ENCODE data around the gene CNEP1R1. TPM values are rescaled to one million over a fixed set of nuclear protein-coding genes. Genes with fewer than 3 reads are reported as not detected.

The CNEP1R1 gene
- polyA plus RNA-seq, 1 donor from 2014 or later: 44.2 TPM

DNA sequence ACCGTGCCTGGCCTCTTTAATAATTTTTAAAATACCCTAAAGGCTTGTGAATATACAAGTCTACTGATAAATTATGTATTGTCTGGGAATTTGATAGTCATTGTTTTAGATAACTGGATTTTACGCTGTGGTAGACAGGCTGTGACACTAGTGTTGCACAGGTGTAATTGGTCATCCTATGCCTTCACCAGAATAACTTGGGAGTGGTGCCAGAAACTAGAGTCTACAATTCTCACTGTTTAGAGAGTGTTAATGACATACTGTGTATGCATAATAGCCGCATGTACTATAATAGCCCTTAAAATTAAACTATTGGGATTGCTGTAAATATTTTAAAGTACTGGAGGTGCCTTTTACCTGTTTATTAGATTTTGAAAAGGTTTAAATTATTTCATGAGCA, 11.4 kb downstream of the CNEP1R1 start:
- Histone ChIP-seq H4K20me1 (ENCODE audit: insufficient read depth) (no peaks in the 10 kb centered on the region), H3K9me3 (ENCODE audit: low read length) (no peaks in the 10 kb centered on the region), H3K4me3 (ENCODE audit: low read length) (no peak overlapping the region), H2AFZ (ENCODE audit: low read depth, low read length) (no peak overlapping the region), H3K79me2 (replicated peaks; ENCODE audit: insufficient read depth, low read length) (no peaks in the 10 kb centered on the region), H3K27me3 (ENCODE audit: insufficient read depth, low read depth, low read length) (no peaks in the 10 kb centered on the region), H3K9me2 (ENCODE audit: insufficient read depth, low read length) (no peaks in the 10 kb centered on the region), H3F3A (ENCODE audit: insufficient read depth, low read length, poor library complexity, severe bottlenecking) (no peaks in the 10 kb centered on the region), H3K9ac (ENCODE audit: low read length) (no peak overlapping the region), H3K4me2 (ENCODE audit: low read length) (no peak overlapping the region), H3K27ac (ENCODE audit: low read length) (no peak overlapping the region), H3K36me3 (ENCODE audit: insufficient read depth, low read length) (no peaks in the 10 kb centered on the region)
- TF ChIP-seq, protein P1, sequence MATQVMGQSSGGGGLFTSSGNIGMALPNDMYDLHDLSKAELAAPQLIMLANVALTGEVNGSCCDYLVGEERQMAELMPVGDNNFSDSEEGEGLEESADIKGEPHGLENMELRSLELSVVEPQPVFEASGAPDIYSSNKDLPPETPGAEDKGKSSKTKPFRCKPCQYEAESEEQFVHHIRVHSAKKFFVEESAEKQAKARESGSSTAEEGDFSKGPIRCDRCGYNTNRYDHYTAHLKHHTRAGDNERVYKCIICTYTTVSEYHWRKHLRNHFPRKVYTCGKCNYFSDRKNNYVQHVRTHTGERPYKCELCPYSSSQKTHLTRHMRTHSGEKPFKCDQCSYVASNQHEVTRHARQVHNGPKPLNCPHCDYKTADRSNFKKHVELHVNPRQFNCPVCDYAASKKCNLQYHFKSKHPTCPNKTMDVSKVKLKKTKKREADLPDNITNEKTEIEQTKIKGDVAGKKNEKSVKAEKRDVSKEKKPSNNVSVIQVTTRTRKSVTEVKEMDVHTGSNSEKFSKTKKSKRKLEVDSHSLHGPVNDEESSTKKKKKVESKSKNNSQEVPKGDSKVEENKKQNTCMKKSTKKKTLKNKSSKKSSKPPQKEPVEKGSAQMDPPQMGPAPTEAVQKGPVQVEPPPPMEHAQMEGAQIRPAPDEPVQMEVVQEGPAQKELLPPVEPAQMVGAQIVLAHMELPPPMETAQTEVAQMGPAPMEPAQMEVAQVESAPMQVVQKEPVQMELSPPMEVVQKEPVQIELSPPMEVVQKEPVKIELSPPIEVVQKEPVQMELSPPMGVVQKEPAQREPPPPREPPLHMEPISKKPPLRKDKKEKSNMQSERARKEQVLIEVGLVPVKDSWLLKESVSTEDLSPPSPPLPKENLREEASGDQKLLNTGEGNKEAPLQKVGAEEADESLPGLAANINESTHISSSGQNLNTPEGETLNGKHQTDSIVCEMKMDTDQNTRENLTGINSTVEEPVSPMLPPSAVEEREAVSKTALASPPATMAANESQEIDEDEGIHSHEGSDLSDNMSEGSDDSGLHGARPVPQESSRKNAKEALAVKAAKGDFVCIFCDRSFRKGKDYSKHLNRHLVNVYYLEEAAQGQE (IDR thresholded peaks at IDR 0.05; ENCODE audit: borderline replicate concordance): no peak
- TF ChIP-seq MXI1 (conservative IDR thresholded peaks at IDR 0.05; ENCODE audit: poor library complexity, severe bottlenecking) (no peak), RAD21 (conservative IDR thresholded peaks at IDR 0.05) (no peak), POLR2AphosphoS5 (IDR thresholded peaks at IDR 0.05) (no peak), EZH2 (IDR thresholded peaks at IDR 0.05; ENCODE audit: borderline replicate concordance, insufficient read depth, low read length, poor library complexity, severe bottlenecking) (no peak), SMC3 (conservative IDR thresholded peaks at IDR 0.05; ENCODE audit: poor library complexity) (no peak), EP300 (conservative IDR thresholded peaks at IDR 0.05; ENCODE audit: poor library complexity, severe bottlenecking) (no peak), TAF1 (IDR thresholded peaks at IDR 0.05; ENCODE audit: low read depth) (no peak)
- TF ChIP-seq, protein P2, sequence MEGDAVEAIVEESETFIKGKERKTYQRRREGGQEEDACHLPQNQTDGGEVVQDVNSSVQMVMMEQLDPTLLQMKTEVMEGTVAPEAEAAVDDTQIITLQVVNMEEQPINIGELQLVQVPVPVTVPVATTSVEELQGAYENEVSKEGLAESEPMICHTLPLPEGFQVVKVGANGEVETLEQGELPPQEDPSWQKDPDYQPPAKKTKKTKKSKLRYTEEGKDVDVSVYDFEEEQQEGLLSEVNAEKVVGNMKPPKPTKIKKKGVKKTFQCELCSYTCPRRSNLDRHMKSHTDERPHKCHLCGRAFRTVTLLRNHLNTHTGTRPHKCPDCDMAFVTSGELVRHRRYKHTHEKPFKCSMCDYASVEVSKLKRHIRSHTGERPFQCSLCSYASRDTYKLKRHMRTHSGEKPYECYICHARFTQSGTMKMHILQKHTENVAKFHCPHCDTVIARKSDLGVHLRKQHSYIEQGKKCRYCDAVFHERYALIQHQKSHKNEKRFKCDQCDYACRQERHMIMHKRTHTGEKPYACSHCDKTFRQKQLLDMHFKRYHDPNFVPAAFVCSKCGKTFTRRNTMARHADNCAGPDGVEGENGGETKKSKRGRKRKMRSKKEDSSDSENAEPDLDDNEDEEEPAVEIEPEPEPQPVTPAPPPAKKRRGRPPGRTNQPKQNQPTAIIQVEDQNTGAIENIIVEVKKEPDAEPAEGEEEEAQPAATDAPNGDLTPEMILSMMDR (IDR thresholded peaks at IDR 0.05; ENCODE audit: poor library complexity, severe bottlenecking): no peak

DNA sequence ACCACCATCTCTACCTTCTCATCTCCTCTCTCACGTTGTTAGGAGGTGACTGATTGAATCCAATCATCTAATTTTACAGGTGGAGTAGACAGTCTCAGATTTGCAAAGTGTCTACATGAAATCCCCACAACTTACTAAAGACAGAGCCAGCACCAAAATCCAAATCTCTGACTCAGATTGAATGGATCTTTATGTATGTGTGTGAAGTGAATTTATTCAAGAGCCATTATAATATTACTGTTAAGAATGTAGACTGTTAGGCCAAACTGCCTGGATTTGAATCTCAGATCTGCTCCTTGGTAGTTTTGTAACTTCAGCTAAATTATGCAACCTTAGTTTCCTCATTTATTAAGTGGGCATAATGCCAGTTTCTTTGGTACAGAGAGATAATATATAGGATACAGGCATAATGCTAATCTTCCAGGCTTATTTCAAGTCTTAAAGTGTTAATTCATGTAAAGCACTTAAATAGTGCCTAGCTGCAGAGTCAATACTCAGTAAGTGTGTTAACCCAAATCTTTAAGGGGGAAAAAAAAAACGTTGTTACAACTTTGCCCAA, 12.7 kb downstream of the CNEP1R1 start:
- TF ChIP-seq EP300 (conservative IDR thresholded peaks at IDR 0.05; ENCODE audit: poor library complexity, severe bottlenecking) (no peak), RAD21 (conservative IDR thresholded peaks at IDR 0.05) (no peak), TAF1 (IDR thresholded peaks at IDR 0.05; ENCODE audit: low read depth) (no peak), MXI1 (conservative IDR thresholded peaks at IDR 0.05; ENCODE audit: poor library complexity, severe bottlenecking) (no peak), POLR2AphosphoS5 (IDR thresholded peaks at IDR 0.05) (no peak), EZH2 (IDR thresholded peaks at IDR 0.05; ENCODE audit: borderline replicate concordance, insufficient read depth, low read length, poor library complexity, severe bottlenecking) (no peak), SMC3 (conservative IDR thresholded peaks at IDR 0.05; ENCODE audit: poor library complexity) (no peak)
- TF ChIP-seq, protein P1 (IDR thresholded peaks at IDR 0.05; ENCODE audit: borderline replicate concordance): no peak
- TF ChIP-seq, protein P2 (IDR thresholded peaks at IDR 0.05; ENCODE audit: poor library complexity, severe bottlenecking): no peak
- H3K4me2 ChIP-seq (ENCODE audit: low read length): no peak overlapping the region
- H3K27ac ChIP-seq (ENCODE audit: low read length): no peak overlapping the region
- no peaks in the 10 kb centered on the region for H4K20me1 ChIP-seq (ENCODE audit: insufficient read depth)
- H3K36me3 ChIP-seq (ENCODE audit: insufficient read depth, low read length): no peaks in the 10 kb centered on the region
- no peak overlapping the region for H3K4me3 ChIP-seq (ENCODE audit: low read length)
- H3K9ac ChIP-seq (ENCODE audit: low read length): no peak overlapping the region
- H3F3A ChIP-seq (ENCODE audit: insufficient read depth, low read length, poor library complexity, severe bottlenecking): no peaks in the 10 kb centered on the region
- H3K27me3 ChIP-seq (ENCODE audit: insufficient read depth, low read depth, low read length): no peaks in the 10 kb centered on the region
- H2AFZ ChIP-seq (ENCODE audit: low read depth, low read length): no peak overlapping the region
- no peaks in the 10 kb centered on the region for H3K79me2 ChIP-seq (replicated peaks; ENCODE audit: insufficient read depth, low read length)
- H3K9me3 ChIP-seq (ENCODE audit: low read length): no peaks in the 10 kb centered on the region
- no peaks in the 10 kb centered on the region for H3K9me2 ChIP-seq (ENCODE audit: insufficient read depth, low read length)

Measured in neural cell (in vitro differentiated cells).